GM21381 (cell line): ENCODE data around the gene FERMT3.
A peak's percentile ranks its signal among the peaks of the same experiment; 100 is the strongest.

Experiments
- ATAC-seq: cut with Tn5 transposase; IDR thresholded peaks from one replicate; pipeline ENCODE4 v1.9.1; 2021; ENCODE audit warnings: mild to moderate bottlenecking, moderate library complexity; ENCODE audit not compliant: unreplicated experiment

FERMT3 gene

DNA sequence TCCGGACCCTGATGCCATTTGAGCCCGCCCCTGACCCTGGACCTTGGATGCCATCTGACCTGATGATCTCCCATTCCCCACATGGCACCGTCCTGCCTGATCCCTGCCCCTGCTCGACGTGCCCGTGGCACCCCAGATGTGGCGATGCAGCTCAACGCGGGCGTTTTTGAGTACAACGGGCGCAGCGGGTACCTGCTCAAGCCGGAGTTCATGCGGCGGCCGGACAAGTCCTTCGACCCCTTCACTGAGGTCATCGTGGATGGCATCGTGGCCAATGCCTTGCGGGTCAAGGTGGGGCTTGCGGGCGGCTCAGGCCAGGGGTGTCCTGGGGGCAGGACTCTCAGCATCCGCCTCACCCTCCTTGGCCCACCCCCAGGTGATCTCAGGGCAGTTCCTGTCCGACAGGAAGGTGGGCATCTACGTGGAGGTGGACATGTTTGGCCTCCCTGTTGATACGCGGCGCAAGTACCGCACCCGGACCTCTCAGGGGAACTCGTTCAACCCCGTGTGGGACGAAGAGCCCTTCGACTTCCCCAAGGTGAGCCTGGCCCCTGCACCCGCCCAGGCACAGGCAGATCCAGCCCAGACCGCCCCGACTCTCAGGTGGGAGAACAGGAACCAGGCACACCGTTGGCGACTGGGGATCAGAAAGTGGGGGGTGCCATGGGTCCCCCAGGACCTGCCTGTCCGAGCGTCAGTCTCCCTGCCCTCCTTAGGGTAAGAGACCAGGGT, 55.9 kb downstream of the FERMT3 start:
- no peak for ATAC-seq

DNA sequence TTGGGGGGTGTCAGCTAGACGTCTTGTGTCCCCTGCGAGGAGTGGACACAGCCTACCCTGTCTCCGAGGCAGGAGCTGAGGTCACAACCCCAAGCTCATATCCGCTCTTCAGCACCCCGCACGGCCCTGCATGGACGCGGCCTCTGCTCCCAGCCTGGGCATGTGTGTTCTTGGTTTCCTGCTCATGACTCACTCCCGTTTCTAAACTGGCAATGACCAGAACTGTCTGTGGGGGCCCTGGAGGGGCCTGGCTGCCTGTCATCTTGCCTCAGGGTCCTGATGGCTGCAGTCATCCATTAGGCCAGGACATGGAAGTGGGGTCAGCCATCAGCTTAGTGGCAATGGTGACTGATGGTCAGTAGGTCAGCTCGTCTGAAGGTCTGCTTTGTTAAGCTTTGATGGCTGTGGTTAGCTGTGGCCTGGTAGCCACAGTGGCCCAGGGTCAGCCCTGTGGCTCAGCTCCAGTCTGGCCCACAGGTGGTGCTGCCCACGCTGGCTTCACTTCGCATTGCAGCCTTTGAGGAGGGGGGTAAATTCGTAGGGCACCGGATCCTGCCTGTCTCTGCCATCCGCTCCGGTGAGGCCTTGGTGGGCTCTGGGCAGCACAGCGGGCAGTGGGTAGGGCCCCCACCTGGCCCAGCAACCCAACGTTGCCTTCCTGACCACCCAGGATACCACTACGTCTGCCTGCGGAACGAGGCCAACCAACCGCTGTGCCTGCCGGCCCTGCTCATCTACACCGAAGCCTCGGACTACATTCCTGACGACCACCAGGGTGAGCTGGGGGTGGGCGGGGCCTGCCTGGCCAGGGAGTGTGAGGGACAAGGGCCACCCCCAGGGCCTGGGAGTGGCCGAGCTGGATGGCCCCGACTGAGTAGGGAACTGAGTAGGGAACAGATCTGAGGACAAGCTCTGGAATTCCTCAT, 56.8 kb downstream of the FERMT3 start:
- ATAC-seq: no peak

DNA sequence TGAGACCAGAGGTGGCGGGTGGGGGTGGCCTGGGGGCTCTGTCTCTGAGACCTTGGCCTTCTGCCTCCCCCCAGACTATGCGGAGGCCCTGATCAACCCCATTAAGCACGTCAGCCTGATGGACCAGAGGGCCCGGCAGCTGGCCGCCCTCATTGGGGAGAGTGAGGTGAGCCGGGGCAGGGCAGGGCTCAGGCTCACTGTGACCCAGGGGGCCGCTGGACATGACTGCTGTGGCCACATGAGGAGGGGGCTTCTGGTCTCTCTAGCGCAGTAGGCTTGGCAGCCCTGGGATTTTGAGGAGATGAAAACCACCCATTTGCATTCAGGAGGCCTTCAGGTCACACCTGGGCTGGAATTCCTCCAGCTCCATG, 57.4 kb downstream of the FERMT3 start:
- no peak for ATAC-seq

DNA sequence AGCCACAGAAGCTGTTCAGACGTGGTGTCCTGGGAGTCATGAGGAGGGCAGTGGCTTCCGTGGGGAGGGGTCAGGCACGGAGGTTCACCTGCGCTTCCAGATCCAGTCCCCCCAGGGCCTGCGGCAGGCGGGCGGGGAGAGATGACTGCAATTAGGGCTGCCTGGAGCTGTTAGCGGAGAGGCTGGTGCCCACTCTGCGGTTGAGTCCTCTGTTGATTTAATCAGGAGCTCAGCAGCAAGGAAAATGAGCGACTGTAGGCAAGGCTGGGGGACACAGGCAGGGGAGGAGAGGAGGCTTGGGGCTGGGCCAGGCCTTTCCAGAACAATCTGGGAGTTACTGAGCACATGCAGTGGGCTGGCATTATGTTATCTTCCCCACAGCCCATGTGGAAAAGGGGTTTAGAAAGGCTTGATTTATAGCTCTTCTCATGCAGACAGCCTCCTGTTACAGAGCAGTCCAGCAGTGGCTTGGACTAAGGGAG, 57.9 kb downstream of the FERMT3 start:
- ATAC-seq: no peak

DNA sequence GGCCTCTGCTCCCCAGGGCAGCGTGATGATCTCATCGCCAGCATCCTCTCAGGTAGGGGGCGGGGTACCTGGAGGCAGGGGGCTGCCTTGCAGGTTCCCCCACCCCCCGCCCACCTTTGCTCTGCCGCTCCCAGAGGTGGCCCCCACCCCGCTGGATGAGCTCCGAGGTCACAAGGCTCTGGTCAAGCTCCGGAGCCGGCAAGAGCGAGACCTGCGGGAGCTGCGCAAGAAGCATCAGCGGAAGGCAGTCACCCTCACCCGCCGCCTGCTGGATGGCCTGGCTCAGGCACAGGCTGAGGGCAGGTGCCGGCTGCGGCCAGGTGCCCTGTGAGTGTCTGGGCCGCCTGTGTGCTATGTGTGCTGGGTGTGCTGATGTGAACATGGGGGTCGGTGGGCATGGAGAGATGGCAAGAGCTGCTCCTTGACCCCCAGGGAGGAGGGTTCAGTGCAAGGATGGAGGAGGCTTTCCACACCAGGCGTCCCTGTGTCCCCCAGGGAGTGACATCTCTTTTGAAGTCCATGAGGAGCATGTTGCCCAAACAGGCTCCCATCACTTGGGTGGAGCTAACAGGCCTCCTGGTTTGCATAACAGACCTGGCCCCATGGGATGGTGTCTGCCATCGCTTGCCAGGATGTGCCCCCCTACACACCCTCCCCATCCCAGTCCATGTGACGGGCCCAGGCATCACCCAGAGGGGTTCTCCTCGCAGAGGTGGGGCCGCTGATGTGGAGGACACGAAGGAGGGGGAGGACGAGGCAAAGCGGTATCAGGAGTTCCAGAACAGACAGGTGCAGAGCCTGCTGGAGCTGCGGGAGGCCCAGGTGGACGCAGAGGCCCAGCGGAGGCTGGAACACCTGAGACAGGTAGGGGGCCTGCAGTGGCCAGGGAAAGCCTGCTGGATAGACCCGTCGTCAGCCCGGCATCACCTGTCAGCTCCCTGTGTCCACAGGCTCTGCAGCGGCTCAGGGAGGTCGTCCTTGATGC, 58.9 kb downstream of the FERMT3 start:
- no peak for ATAC-seq

DNA sequence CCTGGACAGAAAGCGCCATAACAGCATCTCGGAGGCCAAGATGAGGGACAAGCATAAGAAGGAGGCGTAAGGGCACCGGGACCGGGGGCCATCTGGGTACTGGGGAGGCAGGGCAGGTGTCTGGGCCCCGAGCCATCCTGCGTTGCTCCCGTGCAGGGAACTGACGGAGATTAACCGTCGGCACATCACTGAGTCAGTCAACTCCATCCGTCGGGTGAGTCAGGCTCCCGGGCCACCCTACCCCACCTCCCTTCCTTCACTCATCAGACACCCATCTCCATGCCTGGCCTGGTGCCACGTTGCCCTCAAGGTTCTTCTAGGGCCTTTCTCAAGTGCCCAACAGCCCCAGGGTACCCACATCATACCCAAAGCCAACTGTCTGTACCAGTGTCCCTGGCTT, 59.8 kb downstream of the FERMT3 start:
- ATAC-seq: no peak

DNA sequence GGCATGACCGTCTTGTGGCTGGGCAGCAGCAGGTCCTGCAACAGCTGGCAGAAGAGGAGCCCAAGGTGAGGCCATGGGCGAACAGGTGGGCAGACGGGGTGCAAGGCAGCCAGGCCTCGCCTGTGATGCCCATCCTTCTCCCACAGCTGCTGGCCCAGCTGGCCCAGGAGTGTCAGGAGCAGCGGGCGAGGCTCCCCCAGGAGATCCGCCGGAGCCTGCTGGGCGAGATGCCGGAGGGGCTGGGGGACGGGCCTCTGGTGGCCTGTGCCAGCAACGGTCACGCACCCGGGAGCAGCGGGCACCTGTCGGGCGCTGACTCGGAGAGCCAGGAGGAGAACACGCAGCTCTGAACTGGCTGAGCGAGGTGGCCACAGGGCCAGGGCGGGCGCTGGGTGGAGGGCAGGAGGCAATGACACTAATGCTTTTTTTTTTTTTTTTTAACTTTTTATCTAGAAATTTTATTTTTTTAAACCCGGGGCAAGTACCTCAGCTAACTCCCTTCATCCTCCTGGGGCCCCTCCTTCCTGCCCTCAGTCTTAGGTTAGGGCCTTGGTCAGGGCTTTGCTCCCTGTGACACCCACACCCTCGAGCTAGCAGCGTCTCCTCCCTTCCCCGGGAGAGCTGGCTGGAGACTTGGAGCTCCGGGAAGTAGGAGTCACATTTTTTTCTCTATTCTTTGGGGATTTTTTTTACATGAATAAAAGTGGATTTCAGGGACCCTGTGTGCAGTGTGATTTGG, 60.9 kb downstream of the FERMT3 start:
- ATAC-seq: no peak

DNA sequence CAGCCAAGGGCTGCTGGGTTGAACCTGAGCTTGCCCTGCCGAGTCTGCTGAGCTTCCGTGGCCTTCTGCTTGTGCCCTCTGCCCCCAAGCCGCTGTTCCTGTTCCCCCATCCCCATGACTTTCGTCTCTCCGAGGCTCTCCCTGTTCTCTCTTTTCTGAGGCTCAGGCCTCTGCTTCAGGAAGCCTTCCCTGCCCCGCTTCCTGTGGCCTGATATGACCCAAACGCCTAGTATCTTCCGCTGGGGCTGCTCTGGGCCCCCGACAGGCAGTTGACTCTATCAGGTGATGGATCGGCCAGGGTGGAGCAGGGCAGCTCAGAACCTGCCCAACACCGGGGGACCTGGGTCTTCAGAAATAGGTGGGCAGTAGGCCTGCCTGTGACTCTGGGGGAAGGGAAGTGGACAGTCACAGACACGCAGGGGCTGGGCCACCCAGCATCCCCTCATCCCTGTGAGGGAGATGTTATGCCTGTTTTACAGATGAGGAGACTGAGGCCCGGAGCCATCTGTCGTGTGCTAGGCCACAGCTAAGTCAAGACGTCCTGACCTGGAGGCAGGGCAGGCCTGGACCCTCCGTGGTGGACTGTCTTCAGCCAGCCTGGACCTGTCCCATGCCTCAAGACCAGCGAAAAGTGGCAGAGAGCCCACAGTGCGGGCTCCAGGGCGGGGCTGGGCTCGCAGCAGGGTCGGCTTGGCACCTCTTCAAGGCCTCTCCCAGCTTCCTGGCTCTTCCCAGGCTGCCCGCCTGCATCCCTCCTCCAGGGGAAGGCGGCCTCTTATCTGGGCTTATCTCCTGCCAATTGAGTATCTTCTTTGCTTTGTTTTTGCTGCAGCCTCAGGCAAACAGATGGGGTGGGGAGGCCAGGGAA, 61.7 kb downstream of the FERMT3 start:
- ATAC-seq: no peak

DNA sequence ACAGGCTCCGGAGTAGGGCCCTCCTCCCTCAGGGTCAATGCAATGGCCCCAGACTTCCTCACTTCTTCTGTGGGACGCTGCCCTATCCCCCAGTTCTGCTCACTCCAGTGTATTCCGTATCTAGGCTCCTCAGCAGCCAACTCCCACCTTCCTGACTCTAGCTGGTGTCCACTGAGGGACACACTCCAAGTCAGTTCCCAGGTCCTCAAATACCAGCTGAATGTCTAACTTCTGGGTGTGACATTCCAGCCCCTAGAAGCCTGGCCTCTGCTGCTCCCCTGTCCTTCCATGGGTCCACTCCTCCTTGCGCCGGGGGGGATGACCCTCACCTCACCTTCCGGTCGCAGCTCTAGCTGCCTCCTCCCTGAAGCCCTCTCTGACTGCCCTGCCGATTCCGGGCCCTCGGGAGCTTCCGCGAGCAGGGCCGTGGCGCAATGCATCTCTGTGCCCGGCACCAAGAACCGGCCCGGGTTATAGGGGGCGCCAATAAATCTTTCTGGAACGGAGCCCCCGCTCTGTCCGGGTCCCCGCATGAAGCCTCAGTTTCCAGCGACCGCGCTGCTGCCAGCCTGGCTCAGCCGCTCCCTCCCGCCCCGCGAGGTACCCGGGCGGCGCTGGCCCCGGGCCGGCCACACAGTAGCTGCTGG, 62.5 kb downstream of the FERMT3 start:
- peak; percentile 6 for ATAC-seq

DNA sequence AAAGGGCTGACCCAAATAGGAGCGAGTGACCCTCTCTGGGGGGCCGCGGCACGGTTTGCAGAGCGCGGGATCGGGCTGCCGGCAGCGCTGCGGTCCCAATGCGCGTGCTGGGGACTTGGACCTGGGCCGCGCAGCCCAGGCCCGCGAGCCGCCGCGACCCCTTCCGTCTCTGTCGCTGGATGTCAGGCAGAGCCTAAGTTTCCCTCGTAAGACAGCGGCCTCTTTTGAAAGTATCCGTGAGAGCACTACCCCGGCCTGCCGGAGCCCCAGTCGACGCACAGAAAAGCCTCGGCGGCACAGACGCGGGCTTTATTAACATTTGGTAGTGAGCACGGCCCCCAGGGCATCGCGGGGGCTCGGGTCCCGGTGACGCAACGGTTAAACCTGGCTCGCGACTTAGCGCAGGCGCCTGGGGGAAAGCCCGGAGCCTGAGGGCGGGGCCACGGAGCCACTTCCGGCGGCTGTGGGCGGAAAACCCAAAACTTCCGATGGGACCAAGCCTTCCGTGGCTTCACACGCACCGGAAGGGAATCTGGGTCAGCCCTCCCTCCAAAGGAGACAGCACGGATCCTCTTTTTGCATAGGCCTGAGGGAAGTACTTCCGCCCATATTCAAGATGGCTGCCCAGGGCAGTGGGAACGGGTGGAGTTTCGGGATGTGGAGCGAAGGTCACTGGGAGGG, 63.2 kb downstream of the FERMT3 start:
- peak; percentile 60 for ATAC-seq
